HG02970 (cell line): ENCODE data around the gene PTPRH.
"Not testable (repeated sequence)": the region's sequence is repeated elsewhere in the genome, so short reads cannot be mapped to it uniquely, and the experiment has no call there.

Source experiments
- ATAC-seq: cut with Tn5 transposase; IDR thresholded peaks from one replicate; pipeline ENCODE4 v1.9.1; 2021; ENCODE audit warnings: mild to moderate bottlenecking, moderate library complexity, moderate number of reproducible peaks; ENCODE audit not compliant: unreplicated experiment, low FRiP score

Gene PTPRH

GRCh38 chr19:55186080-55186479 is 23.2 kb downstream of the PTPRH start:
- ATAC-seq = no peak

- ATAC-seq = no peak
Measured at GRCh38 chr19:55181740-55182139, 27.6 kb downstream of the PTPRH start.

GRCh38 chr19:55179606-55180484 is 29.5 kb downstream of the PTPRH start, which contains the start of gene SYT5:
Gene SYT5 (minus strand): TSS chr19:55180289. CDS start chr19:55179041, 1,248 bp downstream.
- no peak for ATAC-seq

- peak; percentile 59 for ATAC-seq
Measured at GRCh38 chr19:55178781-55179599, 30.3 kb downstream of the PTPRH start.

- ATAC-seq = no peak
Measured at GRCh38 chr19:55176076-55176475, 33.2 kb downstream of the PTPRH start.

- no peak for ATAC-seq
Measured at GRCh38 chr19:55175117-55175867, 34.0 kb downstream of the PTPRH start.

GRCh38 chr19:55174425-55175116 is 34.7 kb downstream of the PTPRH start:
- ATAC-seq = no peak

- ATAC-seq = no peak
Measured at GRCh38 chr19:55173714-55174409, 35.4 kb downstream of the PTPRH start.

GRCh38 chr19:55173186-55173713 is 36.1 kb downstream of the PTPRH start:
- ATAC-seq = no peak

- ATAC-seq = no peak
Measured at GRCh38 chr19:55172741-55173140, 36.6 kb downstream of the PTPRH start.

- ATAC-seq = not testable (repeated sequence)
Measured at GRCh38 chr19:55172318-55172717, 37.0 kb downstream of the PTPRH start.

GRCh38 chr19:55171440-55171839 is 37.9 kb downstream of the PTPRH start:
- no peak for ATAC-seq

- ATAC-seq = no peak
Measured at GRCh38 chr19:55169136-55169535, 40.2 kb downstream of the PTPRH start.

GRCh38 chr19:55166530-55167268 is 42.6 kb downstream of the PTPRH start, which contains the start of gene DNAAF3:
Gene DNAAF3 (minus strand): TSS chr19:55166613. CDS start chr19:55166413, 200 bp downstream.
- peak; percentile 78 for ATAC-seq

- ATAC-seq = no peak
Measured at GRCh38 chr19:55165952-55166529, 43.3 kb downstream of the PTPRH start.

- no peak for ATAC-seq
Measured at GRCh38 chr19:55161571-55162322, 47.6 kb downstream of the PTPRH start.

- ATAC-seq = no peak
Measured at GRCh38 chr19:55160986-55161365, 48.3 kb downstream of the PTPRH start.
